ENCODE results near the gene HSPBAP1. TPM values are rescaled to one million over a fixed set of nuclear protein-coding genes. Genes with fewer than 3 reads are reported as not detected.

HSPBAP1 gene
- total RNA-seq, 3 donors from 2014 or later (not counting 1 experiment from before 2014, with no cell fraction given) = 19.7 to 24.7 (median 23.4) TPM

GRCh38 chr3:122766430-122766829, 27.2 kb downstream of the HSPBAP1 start:
- TF ChIP-seq, protein P1, sequence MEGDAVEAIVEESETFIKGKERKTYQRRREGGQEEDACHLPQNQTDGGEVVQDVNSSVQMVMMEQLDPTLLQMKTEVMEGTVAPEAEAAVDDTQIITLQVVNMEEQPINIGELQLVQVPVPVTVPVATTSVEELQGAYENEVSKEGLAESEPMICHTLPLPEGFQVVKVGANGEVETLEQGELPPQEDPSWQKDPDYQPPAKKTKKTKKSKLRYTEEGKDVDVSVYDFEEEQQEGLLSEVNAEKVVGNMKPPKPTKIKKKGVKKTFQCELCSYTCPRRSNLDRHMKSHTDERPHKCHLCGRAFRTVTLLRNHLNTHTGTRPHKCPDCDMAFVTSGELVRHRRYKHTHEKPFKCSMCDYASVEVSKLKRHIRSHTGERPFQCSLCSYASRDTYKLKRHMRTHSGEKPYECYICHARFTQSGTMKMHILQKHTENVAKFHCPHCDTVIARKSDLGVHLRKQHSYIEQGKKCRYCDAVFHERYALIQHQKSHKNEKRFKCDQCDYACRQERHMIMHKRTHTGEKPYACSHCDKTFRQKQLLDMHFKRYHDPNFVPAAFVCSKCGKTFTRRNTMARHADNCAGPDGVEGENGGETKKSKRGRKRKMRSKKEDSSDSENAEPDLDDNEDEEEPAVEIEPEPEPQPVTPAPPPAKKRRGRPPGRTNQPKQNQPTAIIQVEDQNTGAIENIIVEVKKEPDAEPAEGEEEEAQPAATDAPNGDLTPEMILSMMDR (IDR thresholded peaks at IDR 0.05) = no peak
- DNase-seq (no peak), ATAC-seq (no peak)
- Histone ChIP-seq H3K27ac (ENCODE audit: low read length) (no peak overlapping the region), H3K4me3 (ENCODE audit: low read length) (no peak overlapping the region), H3K36me3 (ENCODE audit: control insufficient read depth, insufficient read depth, low read length) (peaks cover 17% of the 10 kb centered on the region), H3K4me1 (ENCODE audit: control insufficient read depth, insufficient read depth, low read length) (no peaks in the 10 kb centered on the region), H3K27me3 (ENCODE audit: control insufficient read depth, insufficient read depth, low read length) (no peaks in the 10 kb centered on the region), H3K9me3 (ENCODE audit: control insufficient read depth, insufficient read depth, low read length) (no peaks in the 10 kb centered on the region)
- Mint-ChIP-seq H3K27me3 (ENCODE audit: low read depth in 2 of 2) (no peaks in the 10 kb centered on the region), H3K4me3 (no peak overlapping the region), H3K27ac (no peak overlapping the region), H3K4me1 (no peaks in the 10 kb centered on the region), H3K36me3 (peaks cover 6% of the 10 kb centered on the region), H3K9me3 (no peaks in the 10 kb centered on the region)
- 90% methylated on average over 3 of the region's 3 CpGs for WGBS (ENCODE audit: insufficient coverage)
- intact Hi-C loops (cut with micrococcal nuclease) = no loop called here

GRCh38 chr3:122760453-122761271, 33.0 kb downstream of the HSPBAP1 start:
- no peaks in the 10 kb centered on the region for H3K4me1 ChIP-seq (ENCODE audit: control insufficient read depth, insufficient read depth, low read length)

DNA sequence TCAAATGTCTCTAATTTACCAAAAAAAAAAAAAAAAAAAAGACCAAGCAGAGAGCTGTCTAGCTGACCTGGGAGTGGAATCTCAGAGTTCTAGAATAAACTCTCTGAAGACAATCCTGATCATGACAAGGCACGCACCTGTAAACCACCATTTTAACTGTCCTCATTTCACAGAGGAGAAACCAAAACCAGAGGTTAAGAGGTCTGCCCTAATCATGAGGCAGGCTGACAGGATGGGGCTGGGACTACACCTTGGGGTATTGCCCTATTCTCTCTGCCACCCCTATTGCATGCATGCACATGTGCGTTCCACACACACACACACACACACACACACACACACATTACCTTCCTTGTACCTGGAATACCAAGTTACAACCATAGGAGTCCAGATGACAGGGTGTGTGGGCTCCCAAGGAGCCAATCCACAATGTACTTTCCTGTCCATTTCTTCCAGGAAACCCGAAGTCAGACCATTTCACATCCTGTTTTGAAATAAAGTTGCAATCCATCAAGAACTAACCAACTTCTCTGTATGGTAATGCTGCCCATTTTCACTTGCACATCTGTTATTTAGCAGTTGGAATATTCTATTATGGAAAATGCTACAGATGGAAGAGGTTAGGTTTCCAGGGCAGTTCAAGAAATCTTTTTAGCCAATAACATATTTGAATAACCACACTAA, 34.6 kb downstream of the HSPBAP1 start:
- ATAC-seq (no peak), DNase-seq (no peak)
- no peak overlapping the region for H3K27ac Mint-ChIP-seq
- Histone ChIP-seq H3K36me3 (ENCODE audit: control insufficient read depth, insufficient read depth, low read length) (peaks cover 13% of the 10 kb centered on the region), H3K4me3 (ENCODE audit: low read length) (no peak overlapping the region), H3K4me1 (ENCODE audit: control insufficient read depth, insufficient read depth, low read length) (no peaks in the 10 kb centered on the region), H3K9me3 (ENCODE audit: control insufficient read depth, insufficient read depth, low read length) (no peaks in the 10 kb centered on the region), H3K27me3 (ENCODE audit: control insufficient read depth, insufficient read depth, low read length) (no peaks in the 10 kb centered on the region), H3K27ac (ENCODE audit: low read length) (no peak overlapping the region)
- peaks cover 7% of the 10 kb centered on the region for H3K36me3 Mint-ChIP-seq
- no peaks in the 10 kb centered on the region for H3K27me3 Mint-ChIP-seq (ENCODE audit: low read depth in 2 of 2)
- no peak overlapping the region for H3K4me3 Mint-ChIP-seq
- 59% methylated on average over 3 of the region's 3 CpGs for WGBS (ENCODE audit: insufficient coverage)
- H3K4me1 Mint-ChIP-seq = no peaks in the 10 kb centered on the region
- intact Hi-C loops (cut with micrococcal nuclease) = loop anchor here (5.0 to 10.0 kb wide), 3 partner anchors 106 to 496 kb away; partner anchors contain the start of gene SEMA5B
- no peaks in the 10 kb centered on the region for H3K9me3 Mint-ChIP-seq
- TF ChIP-seq, protein P1 (IDR thresholded peaks at IDR 0.05) = no peak

More at GRCh38 chr3:122760453-122761271, 33.0 kb downstream of the HSPBAP1 start:
- H3K4me1 Mint-ChIP-seq = no peaks in the 10 kb centered on the region
- TF ChIP-seq, protein P1 (IDR thresholded peaks at IDR 0.05) = no peak
- peaks cover 6% of the 10 kb centered on the region for H3K36me3 Mint-ChIP-seq
- ATAC-seq (no peak), DNase-seq (no peak)
- no peaks in the 10 kb centered on the region for H3K27me3 ChIP-seq (ENCODE audit: control insufficient read depth, insufficient read depth, low read length)
- H3K27ac Mint-ChIP-seq = no peak overlapping the region
- no peaks in the 10 kb centered on the region for H3K27me3 Mint-ChIP-seq (ENCODE audit: low read depth in 2 of 2)
- H3K9me3 Mint-ChIP-seq = no peaks in the 10 kb centered on the region
- H3K9me3 ChIP-seq (ENCODE audit: control insufficient read depth, insufficient read depth, low read length) = no peaks in the 10 kb centered on the region
- H3K36me3 ChIP-seq (ENCODE audit: control insufficient read depth, insufficient read depth, low read length) = peaks cover 8% of the 10 kb centered on the region
- intact Hi-C loops (cut with micrococcal nuclease) = no loop called here
- 100% methylated on average over 2 of the region's 3 CpGs for WGBS (ENCODE audit: insufficient coverage)
- H3K4me3 ChIP-seq (ENCODE audit: low read length) = no peak overlapping the region
- no peak overlapping the region for H3K27ac ChIP-seq (ENCODE audit: low read length)
- H3K4me3 Mint-ChIP-seq = no peak overlapping the region
